Adipocyte (in vitro differentiated cells): ENCODE measurements around the gene TRIM69.
"Not testable (repeated sequence)": the region's sequence is repeated elsewhere in the genome, so short reads cannot be mapped to it uniquely, and the experiment has no call there.

Source experiments
- DNase-seq: peaks from one replicate; pipeline ENCODE4 v3.0.0-alpha.2; 2015; ENCODE audit warnings: low read depth
- H3K27me3 ChIP-seq: replicated peaks from 2 replicates; pipeline ENCODE4 v1.7.0; 2013; ENCODE audit warnings: mild to moderate bottlenecking, low read length, moderate library complexity; ENCODE audit not compliant: control insufficient read depth, insufficient read depth
- H3K36me3 ChIP-seq: 2 replicates; pipeline ENCODE4 v1.7.0; 2013; ENCODE audit warnings: low read length, mild to moderate bottlenecking, moderate library complexity; ENCODE audit not compliant: control insufficient read depth, insufficient read depth, severe bottlenecking
- H3K4me1 ChIP-seq: 2 replicates; pipeline ENCODE4 v1.7.0; 2013; ENCODE audit warnings: mild to moderate bottlenecking, low read length, moderate library complexity; ENCODE audit not compliant: control insufficient read depth, insufficient read depth
- H3K4me3 ChIP-seq: 2 replicates; pipeline ENCODE4 v1.7.0; 2013; ENCODE audit warnings: mild to moderate bottlenecking, low read length, moderate library complexity
- H3K9ac ChIP-seq: 2 replicates; pipeline ENCODE4 v1.7.0; 2013; ENCODE audit warnings: mild to moderate bottlenecking, low read length, moderate library complexity
- H3K9me3 ChIP-seq: 2 replicates; pipeline ENCODE4 v1.7.0; 2013; ENCODE audit warnings: mild to moderate bottlenecking, low read length, moderate library complexity; ENCODE audit not compliant: control insufficient read depth

Gene TRIM69

GRCh38 chr15:44736181-44736765, at the start of gene TRIM69:
Gene TRIM69, plus strand, starts transcription at chr15:44736528. Its CDS starts 177 bp downstream, at chr15:44736705.
- H3K4me1 ChIP-seq = peaks cover 14% of the 10 kb centered on the region
- H3K9me3 ChIP-seq = no peaks in the 10 kb centered on the region
- H3K9ac ChIP-seq = no peak within 1 kb of the TSS
- no peak for DNase-seq
- H3K27me3 ChIP-seq = no peaks in the 10 kb centered on the region
- H3K4me3 ChIP-seq = no peak within 1 kb of the TSS
- peaks cover 10% of the 10 kb centered on the region for H3K36me3 ChIP-seq

DNA sequence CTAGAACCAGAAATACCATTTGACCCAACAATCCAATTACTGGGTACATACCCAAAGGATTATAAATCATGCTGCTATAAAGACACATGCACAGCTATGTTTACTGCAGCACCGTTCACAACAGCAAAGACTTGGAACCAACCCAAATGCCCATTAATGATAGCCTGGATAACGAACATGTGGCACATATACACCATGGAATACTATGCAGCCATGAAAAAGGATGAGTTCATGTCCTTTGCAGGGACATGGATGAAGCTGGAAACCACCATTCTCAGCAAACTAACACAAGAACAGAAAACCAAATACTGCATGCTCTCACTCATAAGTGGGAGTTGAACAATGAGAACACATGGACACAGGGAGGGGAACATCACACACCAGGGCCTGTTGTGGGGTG, 47.0 kb upstream of the TRIM69 start:
- not testable (repeated sequence) for H3K27me3 ChIP-seq, H3K4me1 ChIP-seq, H3K4me3 ChIP-seq, H3K9ac ChIP-seq, H3K9me3 ChIP-seq, H3K36me3 ChIP-seq, DNase-seq

- not testable (repeated sequence) for H3K9ac ChIP-seq, H3K4me1 ChIP-seq, H3K27me3 ChIP-seq, DNase-seq, H3K4me3 ChIP-seq, H3K9me3 ChIP-seq, H3K36me3 ChIP-seq
These were observed 46.1 kb upstream of the TRIM69 start for GRCh38 chr15:44690245-44690644.

DNA sequence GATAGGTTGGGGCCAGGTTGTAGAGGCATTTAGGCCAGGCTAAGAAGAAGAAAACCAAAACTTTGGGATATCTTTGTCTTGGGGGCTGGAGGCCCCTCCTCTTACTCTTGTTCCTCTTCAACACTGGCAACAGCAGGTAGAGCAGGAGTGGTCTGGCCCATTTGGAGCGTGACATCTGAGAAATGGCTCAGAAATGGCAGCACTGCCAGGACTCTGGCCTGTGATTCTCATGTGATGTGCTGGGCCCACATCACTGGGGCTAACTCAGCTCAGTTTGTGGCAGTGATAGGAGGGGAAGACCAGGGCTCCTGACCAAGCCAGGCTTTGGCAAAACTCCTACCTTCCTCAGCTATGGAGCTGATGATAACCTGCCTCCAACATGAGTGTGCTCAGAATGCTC, 43.7 kb upstream of the TRIM69 start:
- no peak overlapping the region for H3K9ac ChIP-seq
- H3K27me3 ChIP-seq = no peaks in the 10 kb centered on the region
- H3K4me3 ChIP-seq = no peak overlapping the region
- no peaks in the 10 kb centered on the region for H3K36me3 ChIP-seq
- no peak for DNase-seq
- no peaks in the 10 kb centered on the region for H3K9me3 ChIP-seq
- H3K4me1 ChIP-seq = no peaks in the 10 kb centered on the region

DNA sequence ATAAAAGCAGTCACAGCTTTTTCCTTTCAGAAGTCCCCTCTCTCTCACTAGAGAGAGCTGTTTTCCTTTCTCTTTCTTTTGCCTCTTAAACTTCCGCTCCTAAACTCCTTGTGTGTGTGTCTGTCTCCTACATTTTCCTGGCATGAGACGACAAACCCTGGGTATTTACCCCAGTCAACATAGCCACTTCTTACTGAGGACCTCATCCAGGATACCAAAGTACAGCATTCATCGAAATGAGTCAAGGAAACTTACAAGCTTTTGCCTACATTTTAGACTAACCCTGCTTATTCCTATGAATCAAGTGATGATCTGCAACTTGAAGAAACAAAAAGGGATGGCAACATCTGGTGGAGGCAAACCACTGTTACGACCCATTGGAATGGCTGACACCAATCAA, 41.9 kb upstream of the TRIM69 start:
- Histone ChIP-seq H3K9ac (no peak overlapping the region), H3K9me3 (no peaks in the 10 kb centered on the region), H3K36me3 (no peaks in the 10 kb centered on the region), H3K4me1 (no peaks in the 10 kb centered on the region), H3K27me3 (no peaks in the 10 kb centered on the region), H3K4me3 (no peak overlapping the region)
- no peak for DNase-seq

GRCh38 chr15:44695294-44695693, 41.0 kb upstream of the TRIM69 start:
- no peaks in the 10 kb centered on the region for H3K27me3 ChIP-seq
- H3K4me1 ChIP-seq = no peaks in the 10 kb centered on the region
- no peak overlapping the region for H3K9ac ChIP-seq
- no peaks in the 10 kb centered on the region for H3K36me3 ChIP-seq
- no peak overlapping the region for H3K4me3 ChIP-seq
- DNase-seq = no peak
- H3K9me3 ChIP-seq = no peaks in the 10 kb centered on the region

DNA sequence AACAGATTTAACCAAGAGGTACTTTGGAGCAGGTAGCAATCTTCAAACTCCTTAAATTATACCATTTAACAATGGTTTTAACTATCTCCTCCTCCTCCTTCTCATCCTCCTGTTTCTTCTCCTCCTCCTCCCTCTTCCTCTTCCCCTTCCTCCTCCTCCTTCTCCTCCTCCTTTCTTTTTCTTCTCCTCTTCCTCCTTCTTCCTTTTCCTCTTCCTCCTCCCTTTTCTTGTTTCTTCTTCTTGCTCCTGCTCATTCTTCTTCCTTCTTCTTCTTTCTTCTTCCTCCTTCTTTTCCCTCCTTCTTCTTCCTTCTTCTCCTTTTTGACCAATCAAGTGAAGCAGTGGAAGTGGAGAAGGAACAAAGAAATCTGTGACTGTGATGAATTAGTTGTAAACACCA, 39.3 kb upstream of the TRIM69 start:
- Histone ChIP-seq H3K27me3 (no peaks in the 10 kb centered on the region), H3K9ac (no peak overlapping the region), H3K36me3 (no peaks in the 10 kb centered on the region), H3K9me3 (no peaks in the 10 kb centered on the region), H3K4me3 (no peak overlapping the region), H3K4me1 (no peaks in the 10 kb centered on the region)
- DNase-seq = no peak

DNA sequence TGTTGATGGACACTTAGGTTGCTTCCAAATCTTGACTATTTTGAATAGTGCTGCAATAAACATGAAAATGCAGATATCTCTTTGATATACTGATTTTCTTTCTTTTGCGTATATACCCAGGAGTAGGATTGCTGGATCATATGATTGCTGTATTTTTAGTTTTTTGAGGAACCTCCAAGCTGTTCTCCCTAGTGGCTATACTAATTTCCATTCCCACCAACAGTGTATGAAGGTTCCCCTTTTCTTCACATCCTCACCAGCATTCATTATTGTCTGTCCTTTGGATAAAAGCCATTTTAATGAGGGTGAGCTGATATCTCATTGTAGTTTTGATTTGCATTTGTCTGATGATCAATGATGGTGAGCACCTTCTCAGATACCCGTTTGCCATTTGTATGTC, 37.7 kb upstream of the TRIM69 start:
- no peak overlapping the region for H3K4me3 ChIP-seq
- H3K9ac ChIP-seq = no peak overlapping the region
- no peaks in the 10 kb centered on the region for H3K4me1 ChIP-seq
- H3K27me3 ChIP-seq = no peaks in the 10 kb centered on the region
- no peak for DNase-seq
- no peaks in the 10 kb centered on the region for H3K36me3 ChIP-seq
- H3K9me3 ChIP-seq = peaks cover 3% of the 10 kb centered on the region

DNA sequence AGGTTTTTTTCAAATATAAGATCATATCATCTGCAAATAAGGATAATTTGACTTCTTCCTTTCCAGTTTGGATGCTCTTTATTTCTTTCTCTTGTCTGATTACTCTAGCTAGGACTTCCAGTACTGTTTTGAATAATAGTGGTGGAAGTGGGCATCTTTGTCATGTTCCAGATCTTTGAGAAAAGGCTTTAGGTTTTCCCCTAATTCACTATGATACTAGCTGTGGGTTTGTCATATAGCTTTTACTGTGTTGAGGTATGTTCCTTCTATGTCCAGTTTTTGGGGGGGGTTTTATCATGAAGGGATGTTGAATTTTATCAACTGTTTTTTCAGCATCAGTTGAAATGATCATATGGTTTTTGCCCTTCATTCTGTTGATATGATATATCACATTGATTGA, 35.7 kb upstream of the TRIM69 start:
- not testable (repeated sequence) for H3K36me3 ChIP-seq, H3K27me3 ChIP-seq, H3K4me1 ChIP-seq, H3K4me3 ChIP-seq, H3K9ac ChIP-seq, H3K9me3 ChIP-seq, DNase-seq

DNA sequence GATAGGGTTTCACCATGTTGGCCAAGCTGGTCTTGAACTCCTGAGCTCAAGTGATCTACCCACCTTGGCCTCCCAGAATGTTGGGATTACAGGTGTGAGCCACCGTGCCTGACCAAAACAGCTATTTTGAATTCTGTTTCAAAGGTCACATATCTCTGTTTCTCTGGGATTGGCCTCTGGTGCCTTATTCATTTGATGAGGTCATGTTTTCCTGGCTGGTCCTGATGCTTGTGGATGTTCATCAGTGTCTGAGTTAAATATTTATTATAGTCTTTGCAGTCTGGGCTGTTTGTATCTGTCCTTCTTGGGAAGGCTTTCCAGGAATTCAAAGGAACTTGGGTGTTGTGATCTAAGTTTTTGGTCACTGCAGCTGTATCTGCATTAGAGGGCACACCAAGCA, 30.3 kb upstream of the TRIM69 start:
- no peaks in the 10 kb centered on the region for H3K27me3 ChIP-seq
- H3K9me3 ChIP-seq = peaks cover 3% of the 10 kb centered on the region
- peaks cover 6% of the 10 kb centered on the region for H3K4me1 ChIP-seq
- H3K36me3 ChIP-seq = no peaks in the 10 kb centered on the region
- H3K4me3 ChIP-seq = no peak overlapping the region
- DNase-seq = no peak
- H3K9ac ChIP-seq = no peak overlapping the region

DNA sequence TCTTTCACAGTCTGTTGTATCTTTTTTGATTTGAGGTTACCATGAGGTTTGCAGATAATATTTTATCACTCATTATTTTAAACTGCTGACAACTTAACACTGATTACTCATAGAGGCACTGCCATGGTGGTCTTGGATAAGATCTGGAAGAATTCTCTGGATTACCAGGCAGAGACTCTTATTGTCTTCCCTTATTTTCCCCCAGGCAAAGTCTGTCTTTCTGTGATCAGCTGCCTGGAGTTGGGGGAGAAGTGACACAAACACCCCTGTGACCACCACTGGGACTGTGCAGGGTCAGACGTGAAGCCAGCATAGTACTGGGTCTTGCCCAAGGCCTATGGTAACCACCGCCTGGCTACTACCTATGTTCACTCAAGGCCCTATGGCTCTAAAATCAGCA, 29.9 kb upstream of the TRIM69 start:
- H3K9ac ChIP-seq = no peak overlapping the region
- peaks cover 3% of the 10 kb centered on the region for H3K9me3 ChIP-seq
- no peak for DNase-seq
- no peak overlapping the region for H3K4me3 ChIP-seq
- H3K4me1 ChIP-seq = peaks cover 6% of the 10 kb centered on the region
- no peaks in the 10 kb centered on the region for H3K27me3 ChIP-seq
- H3K36me3 ChIP-seq = no peaks in the 10 kb centered on the region

DNA sequence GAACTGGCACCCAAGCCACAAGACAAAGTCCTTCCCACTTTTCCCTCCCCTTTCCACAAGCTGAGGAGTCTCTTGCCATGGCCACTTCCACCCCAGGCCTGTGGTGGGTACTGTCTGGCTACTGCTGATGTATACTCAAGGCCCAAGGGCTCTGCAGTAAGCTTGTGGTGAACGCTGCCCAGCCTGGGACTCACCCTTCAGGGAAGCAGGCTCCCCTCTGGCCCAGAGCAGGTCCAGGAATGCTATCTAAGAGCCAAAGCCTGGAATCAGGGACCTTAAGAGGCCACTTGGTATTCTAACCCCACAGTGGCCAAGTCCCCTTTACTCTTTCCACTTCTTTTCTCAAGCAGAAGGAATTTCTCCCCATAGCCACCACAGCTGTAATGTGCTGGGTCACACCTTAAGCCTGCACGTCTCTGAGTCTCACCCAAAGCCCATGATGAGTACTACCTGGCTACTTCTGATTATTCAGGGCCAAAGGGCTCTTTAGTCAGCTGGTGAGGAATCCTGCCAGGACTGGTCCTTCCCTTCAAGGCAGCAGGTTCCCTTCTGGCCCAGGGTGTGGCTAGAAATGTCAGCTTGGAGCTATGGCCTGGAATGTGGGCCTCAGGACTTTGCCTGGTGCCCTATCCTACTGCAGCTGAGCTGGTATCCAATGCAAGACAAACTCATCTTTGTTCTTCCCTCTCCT, 29.2 kb upstream of the TRIM69 start:
- H3K4me1 ChIP-seq = peaks cover 6% of the 10 kb centered on the region
- H3K9me3 ChIP-seq = peaks cover 3% of the 10 kb centered on the region
- no peak for DNase-seq
- H3K27me3 ChIP-seq = no peaks in the 10 kb centered on the region
- H3K9ac ChIP-seq = no peak overlapping the region
- H3K36me3 ChIP-seq = no peaks in the 10 kb centered on the region
- H3K4me3 ChIP-seq = no peak overlapping the region
